ENCODE data around the gene DAPK1. TPM values are rescaled to one million over a fixed set of nuclear protein-coding genes. Genes with fewer than 3 reads are reported as not detected.

Gene DAPK1
- polyA plus RNA-seq, 1 experiment: 5.4 TPM

GRCh38 chr9:87510252-87510683 is 12.6 kb downstream of the DAPK1 start:
- no peak for DNase-seq (ENCODE audit: low read depth)
- Histone ChIP-seq H3K36me3 (ENCODE audit: control insufficient read depth, insufficient read depth, low read length) (peaks cover 1% of the 10 kb centered on the region; the same call in 1 of the 2 replicates), H3K4me3 (ENCODE audit: low read depth, low read length) (no peak overlapping the region), H3K27me3 (ENCODE audit: control insufficient read depth, insufficient read depth, low read length) (no peaks in the 10 kb centered on the region)
- POLR2A ChIA-PET: no interaction called here
- CTCF ChIA-PET: interaction anchor here (0.7 kb wide), 1 partner anchor 39 kb away, joined by 3 read pairs; no protein-coding TSS in a partner anchor
- TF ChIP-seq CTCF (IDR thresholded peaks at IDR 0.05; ENCODE audit: insufficient read depth, low read depth, low read length): no peak

- ChIA-PET POLR2A (no interaction called here), CTCF (no interaction called here)
- no peak for TF ChIP-seq CTCF (IDR thresholded peaks at IDR 0.05; ENCODE audit: insufficient read depth, low read depth, low read length)
- no peaks in the 10 kb centered on the region for H3K27me3 ChIP-seq (ENCODE audit: control insufficient read depth, insufficient read depth, low read length)
- H3K36me3 ChIP-seq (ENCODE audit: control insufficient read depth, insufficient read depth, low read length): peaks cover 1% of the 10 kb centered on the region; the same call in 1 of the 2 replicates
- no peak overlapping the region for H3K4me3 ChIP-seq (ENCODE audit: low read depth, low read length)
- no peak for DNase-seq (ENCODE audit: low read depth)
Measured at GRCh38 chr9:87512311-87512710, 14.6 kb downstream of the DAPK1 start.

- Histone ChIP-seq H3K36me3 (ENCODE audit: control insufficient read depth, insufficient read depth, low read length) (peaks cover 1% of the 10 kb centered on the region; the same call in 1 of the 2 replicates), H3K27me3 (ENCODE audit: control insufficient read depth, insufficient read depth, low read length) (no peaks in the 10 kb centered on the region), H3K4me3 (ENCODE audit: low read depth, low read length) (no peak overlapping the region)
- DNase-seq (ENCODE audit: low read depth): no peak
- no peak for TF ChIP-seq CTCF (IDR thresholded peaks at IDR 0.05; ENCODE audit: insufficient read depth, low read depth, low read length)
- ChIA-PET CTCF (no interaction called here), POLR2A (no interaction called here)
Measured at GRCh38 chr9:87513161-87513560, 15.5 kb downstream of the DAPK1 start.

GRCh38 chr9:87513880-87514535 is 16.3 kb downstream of the DAPK1 start:
- Histone ChIP-seq H3K36me3 (ENCODE audit: control insufficient read depth, insufficient read depth, low read length) (peaks cover 1% of the 10 kb centered on the region; the same call in 1 of the 2 replicates), H3K27me3 (ENCODE audit: control insufficient read depth, insufficient read depth, low read length) (no peaks in the 10 kb centered on the region), H3K4me3 (ENCODE audit: low read depth, low read length) (no peak overlapping the region)
- ChIA-PET CTCF (no interaction called here), POLR2A (no interaction called here)
- DNase-seq (ENCODE audit: low read depth): no peak
- TF ChIP-seq CTCF (IDR thresholded peaks at IDR 0.05; ENCODE audit: insufficient read depth, low read depth, low read length): no peak

GRCh38 chr9:87515006-87515405 is 17.3 kb downstream of the DAPK1 start:
- TF ChIP-seq CTCF (IDR thresholded peaks at IDR 0.05; ENCODE audit: insufficient read depth, low read depth, low read length): no peak
- POLR2A ChIA-PET: no interaction called here
- Histone ChIP-seq H3K36me3 (ENCODE audit: control insufficient read depth, insufficient read depth, low read length) (peaks cover 1% of the 10 kb centered on the region; the same call in 1 of the 2 replicates), H3K27me3 (ENCODE audit: control insufficient read depth, insufficient read depth, low read length) (no peaks in the 10 kb centered on the region), H3K4me3 (ENCODE audit: low read depth, low read length) (no peak overlapping the region)
- CTCF ChIA-PET: interaction anchor here (1.3 to 1.5 kb wide), 2 partner anchors 17 to 154 kb away, joined by 3 to 4 read pairs; partner anchors contain the start of gene DAPK1
- no peak for DNase-seq (ENCODE audit: low read depth)
